HG02970 (cell line): ENCODE measurements around the gene CPVL.

Source experiments
- ATAC-seq: cut with Tn5 transposase; IDR thresholded peaks from one replicate; pipeline ENCODE4 v1.9.1; 2021; ENCODE audit warnings: mild to moderate bottlenecking, moderate library complexity, moderate number of reproducible peaks; ENCODE audit not compliant: unreplicated experiment, low FRiP score

CPVL gene

GRCh38 chr7:29158795-29159423 is 12.6 kb upstream of the CPVL start:
- no peak for ATAC-seq

GRCh38 chr7:29156907-29157452 is 10.6 kb upstream of the CPVL start:
- ATAC-seq, result no peak

GRCh38 chr7:29154076-29154475 is 7.7 kb upstream of the CPVL start:
- no peak for ATAC-seq

- ATAC-seq, result no peak
Measured at GRCh38 chr7:29150856-29151255, 4.5 kb upstream of the CPVL start.

- no peak for ATAC-seq
Measured at GRCh38 chr7:29149036-29149435, 2.7 kb upstream of the CPVL start.

- no peak for ATAC-seq
Measured at GRCh38 chr7:29147821-29148220, 1.5 kb upstream of the CPVL start.

- ATAC-seq, result no peak
Measured at GRCh38 chr7:29146888-29147609, 712 bp upstream of the CPVL start.

GRCh38 chr7:29145553-29146056 is 732 bp downstream of the CPVL start:
- ATAC-seq, result no peak

- no peak for ATAC-seq
Measured at GRCh38 chr7:29143751-29144150, 2.6 kb downstream of the CPVL start.

- ATAC-seq, result no peak
Measured at GRCh38 chr7:29142021-29142727, 4.2 kb downstream of the CPVL start.

GRCh38 chr7:29140873-29141468 is 5.4 kb downstream of the CPVL start:
- no peak for ATAC-seq

- ATAC-seq, result no peak
Measured at GRCh38 chr7:29139796-29140195, 6.5 kb downstream of the CPVL start.

- ATAC-seq, result no peak
Measured at GRCh38 chr7:29139191-29139590, 7.1 kb downstream of the CPVL start.

GRCh38 chr7:29138588-29138987 is 7.7 kb downstream of the CPVL start:
- no peak for ATAC-seq

- ATAC-seq, result no peak
Measured at GRCh38 chr7:29135846-29136245, 10.5 kb downstream of the CPVL start.

GRCh38 chr7:29132980-29133379 is 13.4 kb downstream of the CPVL start:
- ATAC-seq, result no peak

- no peak for ATAC-seq
Measured at GRCh38 chr7:29131678-29132077, 14.7 kb downstream of the CPVL start.

GRCh38 chr7:29130096-29130495 is 16.2 kb downstream of the CPVL start:
- no peak for ATAC-seq

GRCh38 chr7:29127527-29127926 is 18.8 kb downstream of the CPVL start:
- ATAC-seq, result no peak

- ATAC-seq, result no peak
Measured at GRCh38 chr7:29126804-29127203, 19.5 kb downstream of the CPVL start.
